HEK293T (cell line): ENCODE results near the gene PDE6B.

ENCODE experiments used
- HDGF ChIP-seq: fragments of 450-650 bp; IDR thresholded peaks from 2 replicates; pipeline ENCODE4 v1.6.1; 2017; ENCODE audit warnings: antibody characterized with exemption, borderline replicate concordance
- SUZ12 ChIP-seq: fragments of 450-650 bp; IDR thresholded peaks from 2 replicates; pipeline ENCODE4 v1.6.1; 2016; ENCODE audit warnings: mild to moderate bottlenecking

DNA sequence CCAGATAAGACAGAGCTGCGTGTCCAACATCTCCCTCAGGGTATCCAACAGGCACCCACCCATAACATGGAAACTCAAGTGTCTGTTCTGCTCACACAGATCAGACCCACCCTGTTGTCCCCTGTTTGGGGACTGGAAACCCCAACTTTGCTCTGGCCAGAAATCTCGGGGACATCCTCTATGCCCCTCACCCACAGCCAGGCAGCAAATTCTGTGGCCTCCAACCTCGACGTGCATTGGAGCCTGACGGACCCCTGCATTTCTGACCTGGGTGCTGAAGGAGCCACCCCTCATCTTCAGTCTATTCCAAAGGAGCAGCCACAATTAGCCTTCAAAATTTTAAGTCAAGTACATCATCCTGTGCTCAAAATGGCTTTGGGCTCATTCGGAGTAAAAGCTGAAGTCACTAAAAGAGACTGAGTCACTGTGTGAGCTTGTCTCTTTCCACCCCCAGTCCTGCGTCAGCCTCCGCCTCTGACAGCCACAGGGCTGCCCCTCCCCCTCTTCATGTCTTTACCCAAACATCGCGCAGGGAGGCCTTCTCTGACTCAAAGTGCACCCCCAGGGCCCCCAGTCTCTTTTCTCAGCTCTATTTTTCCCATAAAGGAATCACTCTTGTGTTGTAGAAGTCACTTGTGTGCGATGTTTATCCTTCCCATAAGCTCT is 24.4 kb upstream of the PDE6B start:
- TF ChIP-seq HDGF (no peak), SUZ12 (no peak)
